Limb (tissue), 2 donors: Measurements from ENCODE around the gene JAZF1.

Source experiments
- DNase-seq, 2 donors: peaks; one replicate each; pipeline ENCODE4 v3.0.0-alpha.2; 2016; ENCODE audit errors: extremely low spot score in 2 of 2

JAZF1 gene

GRCh38 chr7:27969346-27969745 lies 211.2 kb downstream of the JAZF1 start:
- DNase-seq = no peak

DNA sequence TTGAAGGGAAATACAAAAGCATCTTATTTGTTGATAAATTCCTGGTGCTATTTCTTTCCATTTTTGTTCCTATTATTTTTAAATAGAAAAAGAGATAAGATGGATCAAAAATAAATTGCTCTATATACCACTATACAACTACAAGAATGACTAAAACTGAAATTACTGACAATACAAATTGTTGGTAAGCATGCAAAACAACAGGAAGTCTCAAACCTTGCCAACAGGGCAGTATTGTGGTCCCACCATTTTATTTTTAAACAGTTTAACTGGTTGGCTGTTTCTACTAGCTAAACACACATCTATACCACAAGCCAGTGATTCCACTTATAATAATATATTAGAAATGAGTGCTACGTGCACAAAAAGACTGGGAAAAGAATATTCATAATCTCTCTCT lies 213.0 kb downstream of the JAZF1 start:
- no peak for DNase-seq

GRCh38 chr7:27966219-27966780 lies 214.3 kb downstream of the JAZF1 start:
- no peak for DNase-seq

DNA sequence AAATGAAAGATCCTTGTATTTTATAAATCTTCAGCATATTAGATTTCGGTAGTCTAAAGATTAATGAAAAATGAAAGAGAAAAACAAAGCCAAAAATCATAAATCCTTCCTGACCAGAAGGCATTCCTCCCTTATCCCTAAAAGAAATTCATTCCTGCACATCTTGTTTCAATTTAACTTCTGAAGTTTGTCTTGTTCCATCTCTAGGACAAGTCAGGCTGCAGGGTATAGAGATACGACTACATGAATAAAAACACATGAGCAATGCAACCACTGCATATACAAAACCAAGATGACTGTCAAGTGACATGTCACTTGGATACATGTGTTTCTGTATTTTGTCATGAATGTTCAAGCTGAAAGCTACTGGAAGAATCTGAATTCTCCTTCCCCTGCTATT lies 214.9 kb downstream of the JAZF1 start:
- DNase-seq = no peak

GRCh38 chr7:27964820-27965219 lies 215.8 kb downstream of the JAZF1 start:
- DNase-seq = no peak

DNA sequence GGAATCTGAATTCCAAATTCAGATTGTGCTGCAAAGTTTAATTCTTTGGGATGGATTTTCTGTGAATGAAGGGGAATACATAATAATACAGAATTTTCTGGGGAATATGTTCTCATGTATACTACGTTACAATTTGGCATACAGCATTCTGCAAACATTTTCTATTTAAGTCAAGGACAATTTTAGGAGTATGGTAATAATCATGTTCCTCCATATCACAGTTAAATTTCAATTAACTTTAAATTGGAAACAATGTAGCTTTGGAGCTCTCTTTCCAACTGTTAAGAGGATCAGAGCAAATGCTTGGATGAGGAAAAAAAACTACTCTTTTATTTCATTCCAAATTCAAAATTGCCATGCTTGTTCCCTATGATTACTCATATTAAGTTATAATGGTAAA lies 217.5 kb downstream of the JAZF1 start:
- DNase-seq = no peak

GRCh38 chr7:27962273-27962672 lies 218.3 kb downstream of the JAZF1 start:
- no peak for DNase-seq

DNA sequence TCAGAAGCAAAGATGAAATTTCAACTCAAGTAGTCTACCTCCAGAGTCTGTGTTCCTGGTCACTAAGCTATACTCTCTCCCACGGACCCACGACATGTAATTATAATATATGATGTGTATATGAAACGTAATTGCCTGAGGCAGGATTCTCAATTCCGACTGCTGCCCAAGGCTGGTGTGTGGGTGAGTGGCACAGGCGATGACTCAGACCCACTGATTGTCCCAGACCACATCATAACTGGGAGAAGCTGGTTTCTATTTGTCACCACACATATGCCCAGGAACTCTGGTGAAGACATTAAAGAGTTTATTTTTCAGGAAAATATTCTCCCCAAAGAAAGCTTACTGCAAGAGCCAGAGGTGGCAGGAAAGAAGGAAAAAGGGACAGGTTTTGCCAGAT lies 219.3 kb downstream of the JAZF1 start:
- no peak for DNase-seq

- DNase-seq = no peak
These were observed 220.2 kb downstream of the JAZF1 start for GRCh38 chr7:27960415-27960814.

GRCh38 chr7:27958933-27959548 lies 221.6 kb downstream of the JAZF1 start:
- no peak for DNase-seq

GRCh38 chr7:27955596-27955995 lies 225.0 kb downstream of the JAZF1 start:
- no peak for DNase-seq

- DNase-seq = no peak
These were observed 225.6 kb downstream of the JAZF1 start for GRCh38 chr7:27955011-27955410.

DNA sequence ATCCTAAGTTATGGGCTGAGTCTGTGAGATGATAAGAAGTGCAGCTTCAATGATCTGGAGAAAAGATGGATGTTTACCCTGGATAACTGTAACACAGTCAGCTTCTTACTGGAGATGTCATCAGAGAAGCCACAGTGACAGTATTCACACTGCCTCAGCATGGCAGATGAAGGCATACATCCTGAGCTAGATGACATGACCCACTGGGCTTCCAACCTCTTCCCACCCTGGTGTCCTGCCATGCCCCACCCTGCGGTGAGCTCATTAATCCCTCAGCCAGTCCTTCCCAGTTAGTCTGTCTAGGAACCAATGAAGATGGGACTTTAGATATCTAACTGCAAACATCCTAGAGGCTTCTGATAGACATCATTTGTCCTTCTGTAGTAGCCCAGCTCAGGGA lies 226.8 kb downstream of the JAZF1 start:
- no peak for DNase-seq

GRCh38 chr7:27953361-27953760 lies 227.2 kb downstream of the JAZF1 start:
- no peak for DNase-seq

DNA sequence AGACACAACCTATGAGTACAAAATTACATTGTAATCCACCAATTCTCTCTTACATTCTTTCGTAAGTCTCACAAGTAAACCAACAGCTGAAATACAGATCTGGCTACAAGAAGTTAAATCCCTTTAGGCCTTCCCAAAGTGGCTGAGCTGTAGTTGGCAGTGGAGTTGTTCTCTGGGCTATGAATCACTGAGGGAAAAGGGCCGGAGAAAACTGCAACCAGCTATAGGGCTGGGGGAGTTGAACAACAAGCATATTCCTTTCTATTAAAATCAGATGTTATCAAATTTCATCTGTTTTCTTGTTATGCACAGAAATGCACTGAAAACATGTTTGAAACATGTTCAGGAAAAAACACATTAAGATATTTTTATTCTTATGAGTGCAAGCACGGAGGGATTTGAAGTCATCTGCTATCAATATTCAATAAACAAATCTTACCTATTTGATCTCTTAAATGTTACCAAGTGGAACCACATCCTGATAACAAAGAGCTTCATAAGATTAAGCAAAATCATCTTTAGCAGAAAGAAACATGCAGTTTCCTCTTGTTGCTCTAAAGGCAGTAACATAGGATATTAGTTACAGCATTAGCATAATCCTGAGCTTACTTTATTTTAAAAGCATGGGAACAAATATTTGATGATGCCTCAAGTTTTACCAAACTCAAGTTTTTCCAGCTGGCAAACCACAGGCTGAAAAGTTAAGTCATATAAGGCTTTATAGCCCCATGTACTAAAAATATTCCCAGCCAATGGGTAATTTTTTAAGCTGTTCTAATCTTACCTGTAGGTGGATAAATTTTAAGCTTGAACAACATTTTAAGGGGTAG lies 227.9 kb downstream of the JAZF1 start:
- peak in 1 of 2 donors; percentile 67 for DNase-seq

DNA sequence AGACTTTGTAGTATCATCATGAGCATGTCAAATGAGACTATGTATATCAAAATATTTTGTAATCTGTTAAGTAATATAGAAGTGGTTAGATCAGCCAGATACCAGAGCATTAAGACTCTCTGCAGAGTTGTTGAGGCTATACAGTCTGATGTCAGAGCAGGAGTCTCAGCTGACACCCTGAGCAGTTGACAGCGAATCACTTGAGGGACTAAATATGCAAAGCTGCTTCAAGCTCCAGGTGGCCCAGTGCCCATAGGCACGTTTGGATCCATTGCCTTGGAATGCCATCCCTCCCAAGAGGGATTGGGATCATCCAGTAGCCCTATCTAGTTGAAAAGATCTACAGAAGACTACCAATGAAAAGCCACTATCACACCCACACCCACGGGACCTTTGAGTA lies 230.5 kb downstream of the JAZF1 start:
- DNase-seq = no peak

DNA sequence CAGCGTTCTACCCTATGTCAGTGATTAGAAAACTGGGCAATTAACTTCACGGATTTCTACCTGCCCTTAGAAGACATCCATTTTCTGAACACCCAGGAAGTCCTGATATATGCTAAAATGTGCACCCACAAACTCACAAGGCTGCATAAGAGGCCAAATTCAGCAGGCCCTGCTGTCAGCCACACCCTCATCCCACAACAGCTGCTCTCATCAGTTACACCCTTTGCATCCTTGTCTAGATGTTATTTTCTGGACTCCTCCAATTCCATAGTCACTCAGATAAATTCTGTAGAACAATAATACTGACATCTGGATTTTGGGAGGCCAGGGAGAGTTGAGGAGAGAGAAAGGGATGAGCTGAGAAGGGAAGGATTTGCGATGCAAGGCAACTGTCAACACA lies 231.7 kb downstream of the JAZF1 start:
- no peak for DNase-seq

DNA sequence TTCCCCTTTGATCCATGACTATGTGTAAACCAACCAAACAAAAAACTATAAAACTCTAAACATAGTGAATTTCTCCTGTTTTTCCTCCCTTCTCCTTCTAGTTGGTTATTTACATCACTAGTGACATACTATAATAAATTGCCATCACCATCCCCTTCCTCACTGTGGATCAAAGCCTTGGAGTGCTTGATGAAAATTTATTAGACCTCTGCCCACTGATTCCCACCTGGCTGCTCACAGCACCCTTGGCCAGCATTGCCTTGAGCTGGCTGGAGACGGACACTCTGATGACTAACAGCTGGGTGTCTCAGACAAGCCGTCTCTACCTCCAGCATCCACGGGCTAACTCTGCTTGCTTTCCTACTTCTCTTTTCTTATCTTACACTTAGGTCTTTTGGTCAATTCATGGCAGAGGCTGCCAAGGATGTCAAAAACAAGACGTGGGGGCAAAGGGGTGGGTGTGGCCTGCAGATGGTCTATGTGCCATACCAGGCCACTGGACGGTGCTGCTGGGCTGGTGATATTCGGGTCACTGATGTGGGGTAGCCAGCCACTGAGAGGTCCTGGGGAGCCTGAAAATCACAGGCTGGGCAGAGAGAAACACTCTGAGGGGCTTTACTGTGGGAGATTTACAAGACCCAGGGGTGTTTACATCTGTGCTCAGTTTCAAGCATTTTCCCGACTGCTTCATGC lies 232.9 kb downstream of the JAZF1 start:
- DNase-seq = no peak

DNA sequence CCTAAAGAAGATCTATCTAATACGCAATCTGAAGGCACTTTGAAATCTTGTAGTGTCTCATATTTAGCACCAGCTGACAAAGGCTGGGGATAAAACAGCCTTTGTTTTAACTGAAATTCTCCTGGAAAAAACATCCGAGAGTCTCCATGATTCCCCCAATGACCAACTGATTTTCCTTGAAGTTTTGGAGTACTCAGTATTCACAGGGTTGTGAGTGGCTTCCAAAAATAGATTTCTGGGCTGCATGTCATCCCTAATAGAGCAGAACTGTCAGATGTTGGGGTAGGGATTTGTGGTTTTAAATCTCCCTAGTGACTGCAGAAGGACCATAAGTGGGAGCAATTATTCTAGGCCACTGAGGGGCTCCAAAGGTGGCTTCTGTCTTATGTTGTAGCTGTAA lies 234.2 kb downstream of the JAZF1 start:
- DNase-seq = no peak

- no peak for DNase-seq
These were observed 235.4 kb downstream of the JAZF1 start for GRCh38 chr7:27945058-27945795.

DNA sequence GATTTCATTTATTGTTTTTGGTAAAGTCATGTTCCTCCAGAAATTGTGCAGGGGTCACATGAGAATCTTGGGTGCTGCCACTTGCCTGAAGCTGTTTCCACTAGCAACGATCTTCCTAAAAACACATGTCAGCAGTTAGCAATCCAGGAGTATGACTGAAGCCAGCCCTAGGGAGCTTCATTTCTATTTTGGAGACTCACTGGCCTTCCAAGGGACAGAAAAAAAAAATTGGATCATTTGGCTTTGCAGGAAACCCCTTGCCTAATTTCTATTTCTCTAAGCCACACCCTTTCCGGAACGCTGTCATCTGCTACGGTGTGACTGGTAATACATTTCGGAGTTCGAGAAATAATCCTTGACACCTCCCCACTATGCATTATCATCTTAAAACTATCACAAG lies 236.0 kb downstream of the JAZF1 start:
- DNase-seq = no peak

DNA sequence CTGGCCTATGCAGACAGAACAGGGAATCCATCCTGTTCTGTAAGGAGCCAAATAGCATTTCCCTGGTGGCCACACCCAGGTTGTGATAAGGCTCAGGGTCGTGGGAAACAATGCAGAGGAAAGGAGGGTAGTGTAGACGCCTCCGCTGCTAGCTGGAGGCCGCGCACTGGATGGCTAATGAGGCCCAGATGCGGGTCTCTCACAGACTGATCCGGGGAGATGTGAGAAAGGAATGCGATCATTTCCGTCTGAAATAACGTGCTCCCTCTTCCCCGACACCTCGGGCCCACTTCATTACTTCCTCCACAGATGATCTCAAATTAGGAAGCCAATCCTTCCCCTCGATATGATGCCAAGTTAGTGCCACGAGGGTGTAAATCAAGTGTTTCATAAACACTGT lies 237.4 kb downstream of the JAZF1 start:
- peak in 1 of 2 donors; percentile 42 for DNase-seq
